Endothelial cell of umbilical vein (primary cell): ENCODE results near the gene FAM114A1. TPM values are rescaled to one million over a fixed set of nuclear protein-coding genes. Genes with fewer than 3 reads are reported as not detected.

Experiments
- BruUV-seq: library from RNA; stranded (reverse); fragments of 400-500 nt; replicated peaks from 2 replicates; lab custom pipeline; 2021; lab: Mats Ljungman, UMichigan
- CTCF ChIA-PET: fragments of 300-600, 350-600 bp; sonication (Branson Sonifier 250); formaldehyde crosslinking; loops from one replicate; lab custom pipeline; 2021; ENCODE audit warnings: antibody characterized with exemption, inconsistent platforms; lab: Charles Lee
- POLR2A ChIA-PET: fragments of 300-600, 350-600 bp; sonication (Branson Sonifier 250); formaldehyde crosslinking; loops from one replicate; lab custom pipeline; 2021; ENCODE audit warnings: antibody characterized with exemption, inconsistent platforms; lab: Charles Lee
- DNase-seq: peaks from one replicate; pipeline ENCODE4 v3.0.0-alpha.2; 2011; ENCODE audit warnings: low read depth, low spot score
- FAIRE-seq: peaks from 2 replicates; lab custom pipeline; 2011; peaks lifted over from hg19 to GRCh38; lab: Jason Lieb, UNC
- H2AFZ ChIP-seq: 2 replicates; pipeline ENCODE4 v1.6.0; 2012; ENCODE audit warnings: low read depth, low read length, control low read depth, inconsistent platforms
- H3K27ac ChIP-seq: 2 replicates; pipeline ENCODE4 v1.5.1; 2011; ENCODE audit warnings: low read depth, mild to moderate bottlenecking, control low read depth, low read length, moderate library complexity; ENCODE audit not compliant: insufficient read depth
- H3K27me3 ChIP-seq, 2 experiments: 2 replicates each; pipeline versions ENCODE4 v1.6.0 to v1.6.1; 2011; ENCODE audit warnings: low read length in 2 of 2, mixed read lengths in 1 of 2; ENCODE audit not compliant: control insufficient read depth in 2 of 2, insufficient read depth in 2 of 2
- H3K36me3 ChIP-seq, 2 experiments: 2 replicates in 1 of 2; 3 replicates in 1 of 2; pipeline ENCODE4 v1.5.1; 2011; ENCODE audit warnings: low read length in 2 of 2, mild to moderate bottlenecking in 1 of 2, moderate library complexity in 1 of 2; ENCODE audit not compliant: control insufficient read depth in 2 of 2, insufficient read depth in 2 of 2; ENCODE audit errors: extremely low read depth in 1 of 2
- H3K4me1 ChIP-seq: 3 replicates; pipeline ENCODE4 v1.5.1; 2011; ENCODE audit warnings: mild to moderate bottlenecking, low read length; ENCODE audit not compliant: control insufficient read depth, insufficient read depth; ENCODE audit errors: extremely low read depth
- H3K4me2 ChIP-seq: 2 replicates; pipeline ENCODE4 v1.6.1; 2011; ENCODE audit warnings: low read length, control low read depth, mixed read lengths; ENCODE audit not compliant: insufficient read depth
- H3K4me3 ChIP-seq, 3 experiments: fragments of 200-600 bp in 1 of 3; sonication (generic), shearing (Covaris generic) in 1 of 3; replicated peaks in 1 of 3; 2 replicates each; pipeline ENCODE4 v1.5.1; 2011 to 2016; ENCODE audit warnings: control low read depth in 3 of 3, low read length in 3 of 3, mild to moderate bottlenecking in 2 of 3, inconsistent platforms in 1 of 3, low read depth in 1 of 3, moderate library complexity in 1 of 3; ENCODE audit not compliant: insufficient read depth in 1 of 3
- H3K79me2 ChIP-seq: 2 replicates; pipeline ENCODE4 v1.6.0; 2012; ENCODE audit warnings: low read length, inconsistent platforms; ENCODE audit not compliant: control insufficient read depth, insufficient read depth
- H3K9ac ChIP-seq: replicated peaks from 2 replicates; pipeline ENCODE3; 2011; ENCODE audit warnings: low read length, control low read depth; ENCODE audit not compliant: insufficient read depth; ENCODE audit errors: extremely low read depth
- H3K9me1 ChIP-seq: replicated peaks from 3 replicates; pipeline ENCODE4 v1.6.0; 2011; ENCODE audit warnings: mild to moderate bottlenecking, low read length; ENCODE audit not compliant: control insufficient read depth, insufficient read depth; ENCODE audit errors: extremely low read depth
- H3K9me3 ChIP-seq: replicated peaks from 2 replicates; pipeline ENCODE4 v1.5.1; 2012; ENCODE audit warnings: low read length, inconsistent platforms; ENCODE audit not compliant: control insufficient read depth, insufficient read depth
- H4K20me1 ChIP-seq: replicated peaks from 2 replicates; pipeline ENCODE3; 2011; ENCODE audit warnings: mild to moderate bottlenecking, low read length; ENCODE audit not compliant: control insufficient read depth, insufficient read depth; ENCODE audit errors: extremely low read depth
- EZH2 ChIP-seq: IDR thresholded peaks from 2 replicates; pipeline ENCODE4 v1.6.1; 2012; ENCODE audit warnings: borderline replicate concordance, low read depth, mild to moderate bottlenecking, moderate library complexity, low read length, inconsistent platforms; ENCODE audit not compliant: severe bottlenecking
- FOS ChIP-seq: IDR thresholded peaks from 2 replicates; pipeline ENCODE4 v1.6.1; 2011; ENCODE audit warnings: mild to moderate bottlenecking, low read length, moderate library complexity, borderline replicate concordance; ENCODE audit not compliant: insufficient read depth
- GATA2 ChIP-seq: IDR thresholded peaks from 2 replicates; pipeline ENCODE4 v1.7.0; 2011; ENCODE audit warnings: low read depth, mild to moderate bottlenecking, moderate library complexity, mixed read lengths, low read length; ENCODE audit not compliant: insufficient read length, insufficient read depth
- JUN ChIP-seq: IDR thresholded peaks from 2 replicates; pipeline ENCODE4 v1.6.1; 2011; ENCODE audit warnings: borderline replicate concordance, low read depth; ENCODE audit not compliant: insufficient read length, insufficient read depth
- MYC ChIP-seq: IDR thresholded peaks from one replicate; pipeline ENCODE4 v1.6.1; 2011; ENCODE audit warnings: mild to moderate bottlenecking, low read depth, low read length
- POLR2A ChIP-seq: IDR thresholded peaks from 2 replicates; pipeline ENCODE4 v1.6.1; 2012; ENCODE audit warnings: low read depth, mild to moderate bottlenecking, control low read depth, low read length
- POLR2AphosphoS5 ChIP-seq: IDR thresholded peaks from 2 replicates; pipeline ENCODE4 v1.6.1; 2012; ENCODE audit warnings: low read depth, mild to moderate bottlenecking, control low read depth, low read length, moderate library complexity; ENCODE audit not compliant: insufficient read depth
- dilution Hi-C: fragments of 300-500 bp; cut with MboI; formaldehyde crosslinking; loops from one replicate; pipeline ENCODE4 v1.15.0; 2019; ENCODE audit warnings: low sequenced_read_pairs; ENCODE audit not compliant: extremely low pct_ligation_motif_present
- intact Hi-C: fragments of 100-400 bp; cut with micrococcal nuclease; formaldehyde crosslinking; loops from one replicate; pipeline ENCODE4 v1.10.0; 2022
- polyA plus RNA-seq, 4 experiments: library from polyadenylated mRNA; depleted of rRNA in 3 of 4; stranded (reverse) in 3 of 4; unstranded in 1 of 4; fragments of >200 nt; gene quantifications; 2 replicates each; pipeline versions ENCODE4 v1.2.1 to v1.2.3, GENCODE V29; 2011 to 2012; ENCODE audit warnings: missing spikeins in 1 of 4
- total RNA-seq: library from RNA; stranded (reverse); gene quantifications from 2 replicates; pipeline ENCODE4 v1.2.3, GENCODE V29; 2021
- TF ChIP-seq, protein P1 (sequence below), 2 donors: IDR thresholded peaks; 1 replicate in 1 of 2; 2 replicates in 1 of 2; pipeline ENCODE4 v1.5.1; 2011; ENCODE audit warnings: low read length in 2 of 2, mild to moderate bottlenecking in 2 of 2, moderate library complexity in 2 of 2, control low read depth in 1 of 2, inconsistent platforms in 1 of 2, low read depth in 1 of 2; ENCODE audit not compliant: insufficient read depth in 1 of 2; ENCODE audit errors: extremely low read depth in 1 of 2
- TF ChIP-seq, protein P2 (sequence below): IDR thresholded peaks from 2 replicates; pipeline ENCODE4 v1.6.1; 2011; ENCODE audit not compliant: insufficient read depth, insufficient read length

FAM114A1 gene
- total and polyA plus RNA-seq, 2 donors (not counting 3 experiments of a cell fraction or from before 2014, with no cell fraction given) = 99.2 to 118 TPM

DNA sequence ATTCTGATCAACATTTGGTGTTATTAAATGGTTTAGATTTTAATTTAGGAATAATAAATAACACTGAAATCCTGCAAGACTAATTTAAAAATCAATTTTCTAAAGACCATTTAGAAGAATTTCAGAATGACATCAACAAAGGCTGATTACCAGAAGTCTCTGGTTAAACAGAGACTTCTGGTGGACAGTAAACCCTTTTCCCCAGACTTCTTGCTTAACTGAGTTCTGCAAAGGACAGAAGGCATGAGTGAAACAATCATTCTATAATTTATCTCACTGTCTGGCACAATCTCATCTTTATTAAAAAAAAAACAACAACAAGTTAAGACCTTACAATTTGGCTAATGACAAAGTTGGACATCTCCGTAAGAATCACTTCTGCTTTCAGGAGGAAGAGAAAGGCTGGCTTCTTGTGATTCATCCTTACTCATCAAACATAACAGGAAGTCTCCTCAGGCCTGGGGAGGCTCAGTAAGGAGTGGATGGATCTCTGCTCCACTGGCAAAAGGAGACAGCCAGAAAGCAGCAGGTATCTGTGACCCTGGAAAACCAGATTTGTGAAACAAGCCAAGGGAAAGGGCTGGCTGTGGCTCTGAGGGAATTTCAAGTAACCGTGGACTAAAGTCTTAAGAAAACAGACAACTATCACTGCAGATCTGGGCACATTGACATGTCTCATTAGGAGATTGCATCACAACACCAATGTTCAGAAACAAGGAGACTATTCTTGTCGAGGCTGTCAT, 10.1 kb upstream of the FAM114A1 start:
- Histone ChIP-seq H3K27ac (peak overlapping the region; percentile 72), H3K9me1 (no peaks in the 10 kb centered on the region), H3K4me3 (peak overlapping the region in 1 of 3 experiments; percentile 32), H3K27me3 (peaks cover 0 to 2% of the 10 kb centered on the region in 2 experiments), H3K4me1 (peaks cover 24% of the 10 kb centered on the region), H2AFZ (peak overlapping the region; percentile 83), H3K9me3 (no peaks in the 10 kb centered on the region), H4K20me1 (no peaks in the 10 kb centered on the region), H3K36me3 (no peaks in the 10 kb centered on the region), H3K9ac (peak overlapping the region; percentile 57), H3K79me2 (no peaks in the 10 kb centered on the region), H3K4me2 (peak overlapping the region; percentile 74)
- TF ChIP-seq, protein P1, sequence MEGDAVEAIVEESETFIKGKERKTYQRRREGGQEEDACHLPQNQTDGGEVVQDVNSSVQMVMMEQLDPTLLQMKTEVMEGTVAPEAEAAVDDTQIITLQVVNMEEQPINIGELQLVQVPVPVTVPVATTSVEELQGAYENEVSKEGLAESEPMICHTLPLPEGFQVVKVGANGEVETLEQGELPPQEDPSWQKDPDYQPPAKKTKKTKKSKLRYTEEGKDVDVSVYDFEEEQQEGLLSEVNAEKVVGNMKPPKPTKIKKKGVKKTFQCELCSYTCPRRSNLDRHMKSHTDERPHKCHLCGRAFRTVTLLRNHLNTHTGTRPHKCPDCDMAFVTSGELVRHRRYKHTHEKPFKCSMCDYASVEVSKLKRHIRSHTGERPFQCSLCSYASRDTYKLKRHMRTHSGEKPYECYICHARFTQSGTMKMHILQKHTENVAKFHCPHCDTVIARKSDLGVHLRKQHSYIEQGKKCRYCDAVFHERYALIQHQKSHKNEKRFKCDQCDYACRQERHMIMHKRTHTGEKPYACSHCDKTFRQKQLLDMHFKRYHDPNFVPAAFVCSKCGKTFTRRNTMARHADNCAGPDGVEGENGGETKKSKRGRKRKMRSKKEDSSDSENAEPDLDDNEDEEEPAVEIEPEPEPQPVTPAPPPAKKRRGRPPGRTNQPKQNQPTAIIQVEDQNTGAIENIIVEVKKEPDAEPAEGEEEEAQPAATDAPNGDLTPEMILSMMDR (IDR thresholded peaks at IDR 0.05; ENCODE audit: extremely low read depth in 1 of 2, insufficient read depth in 1 of 2, low read depth in 1 of 2, low read length in 2 of 2) = no peak
- TF ChIP-seq POLR2AphosphoS5 (peak; percentile 51), EZH2 (no peak), GATA2 (no peak), JUN (peak; percentile 76), POLR2A (peak; percentile 57), MYC (no peak), FOS (peak; percentile 97)
- TF ChIP-seq, protein P2, sequence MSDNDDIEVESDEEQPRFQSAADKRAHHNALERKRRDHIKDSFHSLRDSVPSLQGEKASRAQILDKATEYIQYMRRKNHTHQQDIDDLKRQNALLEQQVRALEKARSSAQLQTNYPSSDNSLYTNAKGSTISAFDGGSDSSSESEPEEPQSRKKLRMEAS = no peak
- BruUV-seq = TSS peak; percentile 76
- DNase-seq (peak; percentile 76), FAIRE-seq (peak; percentile 67)
- dilution Hi-C loops = no loop called here
- POLR2A ChIA-PET = no interaction called here
- intact Hi-C loops = loop anchor here (1.0 to 5.0 kb wide), 4 partner anchors 10 to 795 kb away; partner anchors contain the start of genes FAM114A1 and TLR1
- CTCF ChIA-PET = no interaction called here
